IPS DF 4.7 (cell line): ENCODE measurements around the gene DHX16.
"Not testable (repeated sequence)": the region's sequence is repeated elsewhere in the genome, so short reads cannot be mapped to it uniquely, and the experiment has no call there.

Experiments used
- DNase-seq: peaks from one replicate; pipeline ENCODE4 v3.0.0-alpha.2; 2013; ENCODE audit warnings: low spot score; ENCODE audit errors: extremely low read depth

DHX16 gene

GRCh38 chr6:30679765-30680535, 7.1 kb upstream of the DHX16 start:
- no peak for DNase-seq

GRCh38 chr6:30678964-30679726, 6.3 kb upstream of the DHX16 start:
- no peak for DNase-seq

- no peak for DNase-seq
Measured at GRCh38 chr6:30676660-30677285, 4.0 kb upstream of the DHX16 start.

- no peak for DNase-seq
Measured at GRCh38 chr6:30670760-30671527, 1.9 kb downstream of the DHX16 start.

- DNase-seq: not testable (repeated sequence)
Measured at GRCh38 chr6:30666300-30666699, 6.5 kb downstream of the DHX16 start.

GRCh38 chr6:30664994-30665767, 7.6 kb downstream of the DHX16 start:
- no peak for DNase-seq

- DNase-seq: not testable (repeated sequence)
Measured at GRCh38 chr6:30657922-30658321, 14.9 kb downstream of the DHX16 start.

GRCh38 chr6:30657454-30657853, 15.4 kb downstream of the DHX16 start:
- no peak for DNase-seq

- no peak for DNase-seq
Measured at GRCh38 chr6:30656513-30656912, 16.3 kb downstream of the DHX16 start.

- DNase-seq: no peak
Measured at GRCh38 chr6:30655743-30656094, 17.1 kb downstream of the DHX16 start.

GRCh38 chr6:30654798-30655742, 17.7 kb downstream of the DHX16 start:
- DNase-seq: no peak

- DNase-seq: no peak
Measured at GRCh38 chr6:30651143-30651542, 21.7 kb downstream of the DHX16 start.

GRCh38 chr6:30647242-30648116, 25.3 kb downstream of the DHX16 start:
- DNase-seq: no peak

GRCh38 chr6:30646450-30647241, 26.2 kb downstream of the DHX16 start, which contains the start of gene C6orf136:
C6orf136 (plus strand) TSS chr6:30647133; CDS start chr6:30647232, 99 bp downstream.
- DNase-seq: no peak

- no peak for DNase-seq
Measured at GRCh38 chr6:30645989-30646388, 26.8 kb downstream of the DHX16 start.

GRCh38 chr6:30644769-30645168, 28.0 kb downstream of the DHX16 start:
- DNase-seq: no peak

- DNase-seq: no peak
Measured at GRCh38 chr6:30643656-30644055, 29.1 kb downstream of the DHX16 start.

GRCh38 chr6:30641048-30641447, 31.8 kb downstream of the DHX16 start:
- no peak for DNase-seq
